Activated CD8-positive, alpha-beta T cell treated with anti-CD3 and anti-CD28 coated beads for 36 hours (primary cell): ENCODE results near the gene ZNF862. TPM values are rescaled to one million over a fixed set of nuclear protein-coding genes. Genes with fewer than 3 reads are reported as not detected.

Experiments used
- ATAC-seq: fragments of 200-7000 bp; cut with Tn5 transposase; one replicate; pipeline ENCODE4 v1.10.0; 2021; ENCODE audit warnings: mild to moderate bottlenecking, moderate library complexity
- CTCF ChIA-PET: fragments of 350-600 bp; sonication (Branson Sonifier 250); formaldehyde crosslinking; loops from one replicate; lab custom pipeline; 2021; ENCODE audit warnings: antibody characterized with exemption; lab: Charles Lee
- POLR2A ChIA-PET: fragments of 350-600 bp; sonication (Branson Sonifier 250); formaldehyde crosslinking; loops from one replicate; lab custom pipeline; 2021; ENCODE audit warnings: antibody characterized with exemption; lab: Charles Lee
- DNase-seq: peaks from one replicate; pipeline ENCODE4 v3.0.0-alpha.2; 2020
- H3K27ac Mint-ChIP-seq: one replicate; pipeline ENCODE4 v1.8.0; 2021; ENCODE audit warnings: mild to moderate bottlenecking, mixed read lengths
- H3K27me3 Mint-ChIP-seq: one replicate; pipeline ENCODE4 v1.8.0; 2021; ENCODE audit warnings: mixed read lengths
- H3K36me3 Mint-ChIP-seq: one replicate; pipeline ENCODE4 v1.8.0; 2021; ENCODE audit warnings: low read depth, mixed read lengths
- H3K4me1 Mint-ChIP-seq: one replicate; pipeline ENCODE4 v1.8.0; 2021; ENCODE audit warnings: low read depth, mixed read lengths
- H3K4me3 Mint-ChIP-seq: one replicate; pipeline ENCODE4 v1.8.0; 2021; ENCODE audit warnings: mild to moderate bottlenecking, moderate library complexity, mixed read lengths
- H3K9me3 Mint-ChIP-seq: one replicate; pipeline ENCODE4 v1.8.0; 2021; ENCODE audit warnings: mixed read lengths
- CTCF ChIP-seq: fragments of 200-600 bp; IDR thresholded peaks from one replicate; pipeline ENCODE4 v1.8.0; 2022; ENCODE audit warnings: antibody characterized with exemption, mild to moderate bottlenecking
- intact Hi-C: fragments of 100-400 bp; cut with micrococcal nuclease; formaldehyde crosslinking; loops from one replicate; pipeline ENCODE4 v1.10.0; 2022
- total RNA-seq, 2 experiments: library from RNA; stranded (reverse); gene quantifications; one replicate each; pipeline ENCODE4 v1.2.3, GENCODE V29; 2021

Gene ZNF862
- total RNA-seq, 2 experiments from 2014 or later = 11.0 to 12.4 TPM

- Mint-ChIP-seq H3K9me3 (no peaks in the 10 kb centered on the region), H3K4me1 (peaks cover 47% of the 10 kb centered on the region), H3K27me3 (no peaks in the 10 kb centered on the region), H3K27ac (no peak overlapping the region), H3K4me3 (no peak overlapping the region), H3K36me3 (peaks cover 6% of the 10 kb centered on the region)
- intact Hi-C loops = no loop called here
- ATAC-seq = no peak
- no peak for DNase-seq
- TF ChIP-seq CTCF = no peak
- ChIA-PET POLR2A (no interaction called here), CTCF (no interaction called here)
These were observed 15.0 kb downstream of the ZNF862 start for GRCh38 chr7:149853157-149853556.

- ChIA-PET CTCF (interaction anchor here (1.0 to 1.5 kb wide), 5 partner anchors 11 to 28 kb away, joined by 3 to 8 read pairs (median 4); partner anchors contain the start of gene ZNF862), POLR2A (interaction anchor here (1.1 to 1.3 kb wide), 2 partner anchors 10 to 15 kb away, joined by 3 to 6 read pairs; no protein-coding TSS in a partner anchor)
- ATAC-seq (peak; percentile 43), DNase-seq (peak; percentile 36)
- intact Hi-C loops = loop anchor here (1.0 kb wide), 1 partner anchor 15 kb away; no protein-coding TSS in a partner anchor
- H3K4me3 Mint-ChIP-seq = no peak overlapping the region
- H3K36me3 Mint-ChIP-seq = peaks cover 4% of the 10 kb centered on the region
- H3K4me1 Mint-ChIP-seq = peaks cover 47% of the 10 kb centered on the region
- H3K27ac Mint-ChIP-seq = no peak overlapping the region
- no peaks in the 10 kb centered on the region for H3K27me3 Mint-ChIP-seq
- TF ChIP-seq CTCF = no peak
- no peaks in the 10 kb centered on the region for H3K9me3 Mint-ChIP-seq
These were observed 16.6 kb downstream of the ZNF862 start for GRCh38 chr7:149854611-149855360.

GRCh38 chr7:149855361-149856305, 17.5 kb downstream of the ZNF862 start:
- TF ChIP-seq CTCF = no peak
- ChIA-PET CTCF (interaction anchor here (1.0 to 1.5 kb wide), 5 partner anchors 10 to 27 kb away, joined by 3 to 8 read pairs (median 4); partner anchors contain the start of gene ZNF862), POLR2A (interaction anchor here (1.3 kb wide), 1 partner anchor 9 kb away, joined by 6 read pairs; no protein-coding TSS in a partner anchor)
- Mint-ChIP-seq H3K4me3 (peak overlapping the region; percentile 11), H3K27me3 (no peaks in the 10 kb centered on the region), H3K27ac (peak overlapping the region; percentile 68), H3K36me3 (peaks cover 11% of the 10 kb centered on the region), H3K4me1 (peaks cover 45% of the 10 kb centered on the region), H3K9me3 (no peaks in the 10 kb centered on the region)
- intact Hi-C loops = no loop called here
- DNase-seq (no peak), ATAC-seq (no peak)

GRCh38 chr7:149856583-149856982, 18.4 kb downstream of the ZNF862 start:
- Mint-ChIP-seq H3K27ac (peak overlapping the region; percentile 43), H3K4me1 (peaks cover 42% of the 10 kb centered on the region), H3K4me3 (peak overlapping the region; percentile 35), H3K9me3 (no peaks in the 10 kb centered on the region), H3K36me3 (peaks cover 12% of the 10 kb centered on the region), H3K27me3 (no peaks in the 10 kb centered on the region)
- TF ChIP-seq CTCF = no peak
- ATAC-seq (peak; percentile 70), DNase-seq (peak; percentile 49)
- ChIA-PET POLR2A (interaction anchor here (0.6 kb wide), 1 partner anchor 14 kb away, joined by 3 read pairs; no protein-coding TSS in a partner anchor), CTCF (no interaction called here)
- intact Hi-C loops = no loop called here
